ENCODE data around the gene LRRC72. TPM values are rescaled to one million over a fixed set of nuclear protein-coding genes. Genes with fewer than 3 reads are reported as not detected.

The LRRC72 gene
- total and polyA plus RNA-seq, 10 of the 15 experiments (the other 5 are each of a cell fraction or from before 2014, with no cell fraction given): not detected

GRCh38 chr7:16587790-16588189 lies 61.2 kb downstream of the LRRC72 start:
- H3K36me3 ChIP-seq (ENCODE audit: control insufficient read depth in 2 of 2, insufficient read depth in 2 of 2, low read length in 1 of 2): no peaks in the 10 kb centered on the region
- RAD21 ChIA-PET (ENCODE audit: unreplicated experiment): no interaction called here
- H3K9me3 ChIP-seq (replicated peaks; ENCODE audit: control insufficient read depth, insufficient read depth, low read length): no peaks in the 10 kb centered on the region
- no peaks in the 10 kb centered on the region for H3K79me2 ChIP-seq (ENCODE audit: control insufficient read depth, insufficient read depth, low read length)
- no peaks in the 10 kb centered on the region; a peak in 1 of 4 replicates for H3K27me3 ChIP-seq (replicated peaks in 1 of 2; ENCODE audit: control insufficient read depth in 2 of 2, insufficient read depth in 2 of 2, low read length in 1 of 2)
- H2AFZ ChIP-seq (ENCODE audit: control insufficient read depth, low read depth, low read length): no peak overlapping the region
- H4K20me1 ChIP-seq (ENCODE audit: control insufficient read depth, insufficient read depth): no peaks in the 10 kb centered on the region
- CTCF ChIA-PET: interaction anchor here (1.0 to 1.7 kb wide), 2 partner anchors 9 to 22 kb away, joined by 3 to 4 read pairs; no protein-coding TSS in a partner anchor
- TF ChIP-seq ZNF217 (IDR thresholded peaks at IDR 0.05): no peak
- TF ChIP-seq CHD2 (IDR thresholded peaks at IDR 0.05; ENCODE audit: borderline replicate concordance, low read depth, low read length): no peak
- no peak for TF ChIP-seq RELB (IDR thresholded peaks at IDR 0.05; ENCODE audit: low read depth)
- TF ChIP-seq POLR2AphosphoS5 (IDR thresholded peaks at IDR 0.05; ENCODE audit: low read length): no peak
- TF ChIP-seq, protein P1, sequence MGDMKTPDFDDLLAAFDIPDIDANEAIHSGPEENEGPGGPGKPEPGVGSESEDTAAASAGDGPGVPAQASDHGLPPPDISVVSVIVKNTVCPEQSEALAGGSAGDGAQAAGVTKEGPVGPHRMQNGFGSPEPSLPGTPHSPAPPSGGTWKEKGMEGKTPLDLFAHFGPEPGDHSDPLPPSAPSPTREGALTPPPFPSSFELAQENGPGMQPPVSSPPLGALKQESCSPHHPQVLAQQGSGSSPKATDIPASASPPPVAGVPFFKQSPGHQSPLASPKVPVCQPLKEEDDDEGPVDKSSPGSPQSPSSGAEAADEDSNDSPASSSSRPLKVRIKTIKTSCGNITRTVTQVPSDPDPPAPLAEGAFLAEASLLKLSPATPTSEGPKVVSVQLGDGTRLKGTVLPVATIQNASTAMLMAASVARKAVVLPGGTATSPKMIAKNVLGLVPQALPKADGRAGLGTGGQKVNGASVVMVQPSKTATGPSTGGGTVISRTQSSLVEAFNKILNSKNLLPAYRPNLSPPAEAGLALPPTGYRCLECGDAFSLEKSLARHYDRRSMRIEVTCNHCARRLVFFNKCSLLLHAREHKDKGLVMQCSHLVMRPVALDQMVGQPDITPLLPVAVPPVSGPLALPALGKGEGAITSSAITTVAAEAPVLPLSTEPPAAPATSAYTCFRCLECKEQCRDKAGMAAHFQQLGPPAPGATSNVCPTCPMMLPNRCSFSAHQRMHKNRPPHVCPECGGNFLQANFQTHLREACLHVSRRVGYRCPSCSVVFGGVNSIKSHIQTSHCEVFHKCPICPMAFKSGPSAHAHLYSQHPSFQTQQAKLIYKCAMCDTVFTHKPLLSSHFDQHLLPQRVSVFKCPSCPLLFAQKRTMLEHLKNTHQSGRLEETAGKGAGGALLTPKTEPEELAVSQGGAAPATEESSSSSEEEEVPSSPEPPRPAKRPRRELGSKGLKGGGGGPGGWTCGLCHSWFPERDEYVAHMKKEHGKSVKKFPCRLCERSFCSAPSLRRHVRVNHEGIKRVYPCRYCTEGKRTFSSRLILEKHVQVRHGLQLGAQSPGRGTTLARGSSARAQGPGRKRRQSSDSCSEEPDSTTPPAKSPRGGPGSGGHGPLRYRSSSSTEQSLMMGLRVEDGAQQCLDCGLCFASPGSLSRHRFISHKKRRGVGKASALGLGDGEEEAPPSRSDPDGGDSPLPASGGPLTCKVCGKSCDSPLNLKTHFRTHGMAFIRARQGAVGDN (IDR thresholded peaks at IDR 0.05): no peak
- TF ChIP-seq, protein P2, sequence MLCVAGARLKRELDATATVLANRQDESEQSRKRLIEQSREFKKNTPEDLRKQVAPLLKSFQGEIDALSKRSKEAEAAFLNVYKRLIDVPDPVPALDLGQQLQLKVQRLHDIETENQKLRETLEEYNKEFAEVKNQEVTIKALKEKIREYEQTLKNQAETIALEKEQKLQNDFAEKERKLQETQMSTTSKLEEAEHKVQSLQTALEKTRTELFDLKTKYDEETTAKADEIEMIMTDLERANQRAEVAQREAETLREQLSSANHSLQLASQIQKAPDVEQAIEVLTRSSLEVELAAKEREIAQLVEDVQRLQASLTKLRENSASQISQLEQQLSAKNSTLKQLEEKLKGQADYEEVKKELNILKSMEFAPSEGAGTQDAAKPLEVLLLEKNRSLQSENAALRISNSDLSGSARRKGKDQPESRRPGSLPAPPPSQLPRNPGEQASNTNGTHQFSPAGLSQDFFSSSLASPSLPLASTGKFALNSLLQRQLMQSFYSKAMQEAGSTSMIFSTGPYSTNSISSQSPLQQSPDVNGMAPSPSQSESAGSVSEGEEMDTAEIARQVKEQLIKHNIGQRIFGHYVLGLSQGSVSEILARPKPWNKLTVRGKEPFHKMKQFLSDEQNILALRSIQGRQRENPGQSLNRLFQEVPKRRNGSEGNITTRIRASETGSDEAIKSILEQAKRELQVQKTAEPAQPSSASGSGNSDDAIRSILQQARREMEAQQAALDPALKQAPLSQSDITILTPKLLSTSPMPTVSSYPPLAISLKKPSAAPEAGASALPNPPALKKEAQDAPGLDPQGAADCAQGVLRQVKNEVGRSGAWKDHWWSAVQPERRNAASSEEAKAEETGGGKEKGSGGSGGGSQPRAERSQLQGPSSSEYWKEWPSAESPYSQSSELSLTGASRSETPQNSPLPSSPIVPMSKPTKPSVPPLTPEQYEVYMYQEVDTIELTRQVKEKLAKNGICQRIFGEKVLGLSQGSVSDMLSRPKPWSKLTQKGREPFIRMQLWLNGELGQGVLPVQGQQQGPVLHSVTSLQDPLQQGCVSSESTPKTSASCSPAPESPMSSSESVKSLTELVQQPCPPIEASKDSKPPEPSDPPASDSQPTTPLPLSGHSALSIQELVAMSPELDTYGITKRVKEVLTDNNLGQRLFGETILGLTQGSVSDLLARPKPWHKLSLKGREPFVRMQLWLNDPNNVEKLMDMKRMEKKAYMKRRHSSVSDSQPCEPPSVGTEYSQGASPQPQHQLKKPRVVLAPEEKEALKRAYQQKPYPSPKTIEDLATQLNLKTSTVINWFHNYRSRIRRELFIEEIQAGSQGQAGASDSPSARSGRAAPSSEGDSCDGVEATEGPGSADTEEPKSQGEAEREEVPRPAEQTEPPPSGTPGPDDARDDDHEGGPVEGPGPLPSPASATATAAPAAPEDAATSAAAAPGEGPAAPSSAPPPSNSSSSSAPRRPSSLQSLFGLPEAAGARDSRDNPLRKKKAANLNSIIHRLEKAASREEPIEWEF (IDR thresholded peaks at IDR 0.05; ENCODE audit: insufficient replicate concordance, low read depth, low read length): no peak
- no peak for TF ChIP-seq IRF5 (IDR thresholded peaks at IDR 0.05; ENCODE audit: borderline replicate concordance)
- DNase-seq (ENCODE audit: low read depth, low spot score): no peak
- SMC1A ChIA-PET (ENCODE audit: uncharacterized antibody, unreplicated experiment): no interaction called here
- no peak for FAIRE-seq
- H3K4me1 ChIP-seq (ENCODE audit: control insufficient read depth, insufficient read depth, low read length): no peaks in the 10 kb centered on the region
- BruUV-seq (replicated peaks): no TSS peak
- WGBS (ENCODE audit: insufficient coverage, insufficient replicate concordance, low lambda C conversion rate, missing lambda C conversion rate): 33% methylated on average over 6 of the region's 6 CpGs
- no peak overlapping the region for H3K27ac ChIP-seq (ENCODE audit: control insufficient read depth, insufficient read depth)
- no peak overlapping the region for H3K4me2 ChIP-seq (ENCODE audit: control insufficient read depth, insufficient read depth)
- POLR2A ChIA-PET: no interaction called here
- in situ Hi-C loops (cut with MboI) (no loop called here), intact Hi-C loops (cut with micrococcal nuclease; ENCODE audit: unreplicated experiment) (no loop called here)
- H3K4me3 ChIP-seq: no peak overlapping the region
- no peak overlapping the region for H3K9ac ChIP-seq (ENCODE audit: control insufficient read depth, insufficient read depth, low read length)
- ATAC-seq: no peak
